OCI-LY3 (cell line): ENCODE results near the gene RNF4.

Experiments used
- H2AFZ ChIP-seq: fragments of 200-600, 300-600 bp; shearing (Covaris generic); 2 replicates; pipeline ENCODE4 v1.6.0; 2014; ENCODE audit warnings: antibody characterized with exemption, low read depth, low read length
- H3K27ac ChIP-seq: fragments of 200-600, 300-600 bp; sonication (generic); 2 replicates; pipeline ENCODE4 v1.5.1; 2014; ENCODE audit warnings: mild to moderate bottlenecking, low read length, moderate library complexity, mixed read lengths
- H3K27me3 ChIP-seq: fragments of 200-600, 300-600 bp; sonication (generic); 2 replicates; pipeline ENCODE4 v1.6.1; 2014; ENCODE audit warnings: low read depth, low read length, mixed read lengths
- H3K36me3 ChIP-seq: fragments of 200-600, 300-600 bp; sonication (generic); replicated peaks from 2 replicates; pipeline ENCODE3; 2014; ENCODE audit warnings: low read depth, low read length, mixed read lengths
- H3K4me1 ChIP-seq: fragments of 300-600, 200-600 bp; sonication (generic); 2 replicates; pipeline ENCODE4 v1.6.1; 2014; ENCODE audit warnings: low read length, mixed read lengths
- H3K4me2 ChIP-seq: fragments of 200-600, 300-600 bp; sonication (generic); 2 replicates; pipeline ENCODE4 v1.6.1; 2014; ENCODE audit warnings: low read length, mixed read lengths
- H3K4me3 ChIP-seq: fragments of 300-600, 200-600 bp; sonication (generic); 2 replicates; pipeline ENCODE4 v1.5.1; 2014; ENCODE audit warnings: antibody characterized with exemption, mild to moderate bottlenecking, low read length, moderate library complexity
- H3K79me2 ChIP-seq: fragments of 300-600, 200-600 bp; shearing (Covaris generic); 2 replicates; pipeline ENCODE4 v1.6.1; 2014; ENCODE audit warnings: mild to moderate bottlenecking, low read length, mixed read lengths
- H3K9ac ChIP-seq: fragments of 300-600, 200-600 bp; shearing (Covaris generic); 2 replicates; pipeline ENCODE4 v1.6.0; 2014; ENCODE audit warnings: mild to moderate bottlenecking, low read length, moderate library complexity
- H3K9me3 ChIP-seq: fragments of 200-600, 300-600 bp; shearing (Covaris generic); 2 replicates; pipeline ENCODE4 v1.6.1; 2014; ENCODE audit warnings: low read length, mixed read lengths; ENCODE audit not compliant: insufficient read depth
- H4K20me1 ChIP-seq: fragments of 200-600, 300-600 bp; sonication (generic); 2 replicates; pipeline ENCODE4 v1.6.1; 2016; ENCODE audit warnings: low read length, mixed read lengths; ENCODE audit not compliant: insufficient read depth
- CTCF ChIP-seq: fragments of 200-600, 300-600 bp; sonication (generic); IDR thresholded peaks from 2 replicates; pipeline ENCODE4 v1.5.1; 2014; ENCODE audit warnings: antibody characterized with exemption, low read length, low read depth
- EZH2phosphoT487 ChIP-seq: fragments of 200-600 bp; shearing (Covaris generic); IDR thresholded peaks from 2 replicates; pipeline ENCODE4 v1.6.1; 2018; ENCODE audit warnings: antibody characterized with exemption, mixed run types, low read depth

The RNF4 gene

GRCh38 chr4:2507259-2507658 is 38.4 kb downstream of the RNF4 start:
- H4K20me1 ChIP-seq = peaks cover 36% of the 10 kb centered on the region
- peaks cover 61% of the 10 kb centered on the region for H3K79me2 ChIP-seq
- H3K4me2 ChIP-seq = no peak overlapping the region
- no peak overlapping the region for H2AFZ ChIP-seq
- H3K4me3 ChIP-seq = no peak overlapping the region
- peaks cover 39% of the 10 kb centered on the region for H3K36me3 ChIP-seq
- no peak overlapping the region for H3K27ac ChIP-seq
- no peaks in the 10 kb centered on the region for H3K9me3 ChIP-seq
- H3K9ac ChIP-seq = no peak overlapping the region
- no peaks in the 10 kb centered on the region for H3K27me3 ChIP-seq
- H3K4me1 ChIP-seq = no peaks in the 10 kb centered on the region
- TF ChIP-seq EZH2phosphoT487 (no peak), CTCF (no peak)

GRCh38 chr4:2507855-2508254 is 38.9 kb downstream of the RNF4 start:
- TF ChIP-seq CTCF (no peak), EZH2phosphoT487 (no peak)

GRCh38 chr4:2510351-2511259 is 41.7 kb downstream of the RNF4 start:
- TF ChIP-seq CTCF (no peak), EZH2phosphoT487 (no peak)
- H3K4me2 ChIP-seq = no peak overlapping the region
- H3K9ac ChIP-seq = no peak overlapping the region
- peaks cover 23% of the 10 kb centered on the region for H4K20me1 ChIP-seq
- no peak overlapping the region for H2AFZ ChIP-seq
- H3K4me1 ChIP-seq = no peaks in the 10 kb centered on the region
- peaks cover 37% of the 10 kb centered on the region for H3K36me3 ChIP-seq
- no peaks in the 10 kb centered on the region for H3K27me3 ChIP-seq
- H3K79me2 ChIP-seq = peaks cover 43% of the 10 kb centered on the region
- H3K9me3 ChIP-seq = no peaks in the 10 kb centered on the region
- H3K4me3 ChIP-seq = no peak overlapping the region
- no peak overlapping the region for H3K27ac ChIP-seq

More at GRCh38 chr4:2507855-2508254, 38.9 kb downstream of the RNF4 start:
- H3K27ac ChIP-seq = no peak overlapping the region
- no peak overlapping the region for H3K4me2 ChIP-seq
- H3K9ac ChIP-seq = no peak overlapping the region
- peaks cover 45% of the 10 kb centered on the region for H3K36me3 ChIP-seq
- H2AFZ ChIP-seq = no peak overlapping the region
- no peak overlapping the region for H3K4me3 ChIP-seq
- no peaks in the 10 kb centered on the region for H3K4me1 ChIP-seq
- H4K20me1 ChIP-seq = peaks cover 35% of the 10 kb centered on the region
- peaks cover 61% of the 10 kb centered on the region for H3K79me2 ChIP-seq
- no peaks in the 10 kb centered on the region for H3K27me3 ChIP-seq
- H3K9me3 ChIP-seq = no peaks in the 10 kb centered on the region

- Histone ChIP-seq H3K4me1 (no peaks in the 10 kb centered on the region), H3K27me3 (no peaks in the 10 kb centered on the region), H4K20me1 (peaks cover 23% of the 10 kb centered on the region), H3K36me3 (peaks cover 39% of the 10 kb centered on the region), H3K79me2 (peaks cover 33% of the 10 kb centered on the region), H3K4me3 (no peak overlapping the region), H3K27ac (no peak overlapping the region), H3K9me3 (no peaks in the 10 kb centered on the region), H3K9ac (no peak overlapping the region), H2AFZ (no peak overlapping the region), H3K4me2 (no peak overlapping the region)
- TF ChIP-seq EZH2phosphoT487 = no peak
- TF ChIP-seq CTCF = no peak
Observed at GRCh38 chr4:2511645-2512131, 42.8 kb downstream of the RNF4 start.
